MM.1S (cell line): ENCODE measurements around the gene GH2.

Experiments used
- EZH2 ChIP-seq: fragments of 300-600 bp; sonication (generic); optimal IDR thresholded peaks from 2 replicates; pipeline ENCODE3; 2017; ENCODE audit warnings: low read depth, mild to moderate bottlenecking, antibody characterized with exemption, low read length, mixed read lengths
- EZH2phosphoT487 ChIP-seq: fragments of 300-600 bp; sonication (generic); IDR thresholded peaks from 2 replicates; pipeline ENCODE4 v1.6.1; 2018; ENCODE audit warnings: antibody characterized with exemption, low read length
- TF ChIP-seq, protein P1 (sequence below): fragments of 300-600 bp; sonication (generic); IDR thresholded peaks from 2 replicates; pipeline ENCODE4 v1.5.1; 2016; ENCODE audit warnings: antibody characterized with exemption, low read length, mixed read lengths

DNA sequence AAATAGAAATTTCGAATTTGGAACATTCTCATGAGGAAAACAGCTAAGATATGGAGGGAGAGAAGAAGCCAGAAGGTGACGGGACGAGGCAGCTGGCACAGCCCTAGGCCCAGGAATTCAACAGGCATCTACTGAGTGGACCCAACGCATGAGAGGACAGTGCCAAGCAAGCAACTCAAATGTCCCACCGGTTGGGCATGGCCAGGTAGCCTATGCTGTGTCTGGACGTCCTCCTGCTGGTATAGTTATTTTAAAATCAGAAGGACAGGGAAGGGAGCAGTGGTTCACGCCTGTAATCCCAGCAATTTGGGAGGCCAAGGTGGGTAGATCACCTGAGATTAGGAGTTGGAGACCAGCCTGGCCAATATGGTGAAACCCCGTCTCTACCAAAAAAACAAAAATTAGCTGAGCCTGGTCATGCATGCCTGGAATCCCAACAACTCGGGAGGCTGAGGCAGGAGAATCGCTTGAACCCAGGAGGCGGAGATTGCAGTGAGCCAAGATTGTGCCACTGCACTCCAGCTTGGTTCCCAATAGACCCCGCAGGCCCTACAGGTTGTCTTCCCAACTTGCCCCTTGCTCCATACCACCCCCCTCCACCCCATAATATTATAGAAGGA is 34.9 kb upstream of the GH2 start:
- TF ChIP-seq, protein P1, sequence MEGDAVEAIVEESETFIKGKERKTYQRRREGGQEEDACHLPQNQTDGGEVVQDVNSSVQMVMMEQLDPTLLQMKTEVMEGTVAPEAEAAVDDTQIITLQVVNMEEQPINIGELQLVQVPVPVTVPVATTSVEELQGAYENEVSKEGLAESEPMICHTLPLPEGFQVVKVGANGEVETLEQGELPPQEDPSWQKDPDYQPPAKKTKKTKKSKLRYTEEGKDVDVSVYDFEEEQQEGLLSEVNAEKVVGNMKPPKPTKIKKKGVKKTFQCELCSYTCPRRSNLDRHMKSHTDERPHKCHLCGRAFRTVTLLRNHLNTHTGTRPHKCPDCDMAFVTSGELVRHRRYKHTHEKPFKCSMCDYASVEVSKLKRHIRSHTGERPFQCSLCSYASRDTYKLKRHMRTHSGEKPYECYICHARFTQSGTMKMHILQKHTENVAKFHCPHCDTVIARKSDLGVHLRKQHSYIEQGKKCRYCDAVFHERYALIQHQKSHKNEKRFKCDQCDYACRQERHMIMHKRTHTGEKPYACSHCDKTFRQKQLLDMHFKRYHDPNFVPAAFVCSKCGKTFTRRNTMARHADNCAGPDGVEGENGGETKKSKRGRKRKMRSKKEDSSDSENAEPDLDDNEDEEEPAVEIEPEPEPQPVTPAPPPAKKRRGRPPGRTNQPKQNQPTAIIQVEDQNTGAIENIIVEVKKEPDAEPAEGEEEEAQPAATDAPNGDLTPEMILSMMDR = no peak
- no peak for TF ChIP-seq EZH2
- no peak for TF ChIP-seq EZH2phosphoT487
